ENCODE measurements around the gene ZNF627.

GRCh38 chr19:11586331-11586730, 11.0 kb upstream of the ZNF627 start:
- no peak for TF ChIP-seq CTCF (IDR thresholded peaks at IDR 0.05)
- no peak for TF ChIP-seq POLR2A (IDR thresholded peaks at IDR 0.05)
- TF ChIP-seq POLR2AphosphoS5 (IDR thresholded peaks at IDR 0.05; ENCODE audit: insufficient read depth in 1 of 2, low read depth in 1 of 2), result no peak
